Measurements from ENCODE around the gene SGMS1. TPM values are rescaled to one million over a fixed set of nuclear protein-coding genes. Genes with fewer than 3 reads are reported as not detected.

The SGMS1 gene
- total and polyA plus RNA-seq, 2 experiments from 2014 or later = 15.0 to 34.7 TPM

DNA sequence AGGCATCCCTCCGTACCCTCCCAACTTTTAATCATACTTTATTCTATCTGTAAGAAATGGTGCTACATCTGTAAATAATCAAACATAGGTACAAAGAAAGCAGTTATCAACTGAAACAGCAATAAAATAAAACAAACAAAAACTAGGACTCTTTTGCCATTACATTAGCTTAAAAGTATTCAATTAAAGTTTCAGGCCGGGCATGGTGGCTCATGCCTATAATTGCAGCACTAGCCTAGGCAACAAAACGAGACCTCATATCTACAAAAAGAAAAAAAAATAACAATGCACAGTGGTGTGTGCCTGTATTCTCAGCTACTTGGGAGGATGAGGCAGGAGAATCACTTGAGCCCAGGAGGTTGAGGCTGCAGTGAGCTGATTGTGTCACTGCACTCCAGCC lies 161.9 kb downstream of the SGMS1 start:
- no peak overlapping the region for H3K27ac Mint-ChIP-seq
- H3K4me1 Mint-ChIP-seq = peaks cover 4% of the 10 kb centered on the region; the same call in 2 of the 3 replicates
- no peaks in the 10 kb centered on the region for H3K27me3 ChIP-seq (ENCODE audit: insufficient read depth)
- H3K27ac ChIP-seq (ENCODE audit: low read depth) = no peak overlapping the region
- no peaks in the 10 kb centered on the region for H3K9me2 ChIP-seq (ENCODE audit: insufficient read depth)
- no peak for ATAC-seq
- H3K36me3 Mint-ChIP-seq (ENCODE audit: low read depth) = peaks cover 8% of the 10 kb centered on the region
- H2AFZ ChIP-seq = no peak overlapping the region
- H3K27me3 Mint-ChIP-seq (ENCODE audit: insufficient read depth, low read depth, poor library complexity) = no peaks in the 10 kb centered on the region
- no peak overlapping the region for H3K4me3 Mint-ChIP-seq
- H3K9me3 Mint-ChIP-seq = no peaks in the 10 kb centered on the region
- H3F3A ChIP-seq (replicated peaks; ENCODE audit: low read depth) = no peaks in the 10 kb centered on the region
- no peaks in the 10 kb centered on the region for H3K36me3 ChIP-seq (ENCODE audit: insufficient read depth)
- TF ChIP-seq, protein P1, sequence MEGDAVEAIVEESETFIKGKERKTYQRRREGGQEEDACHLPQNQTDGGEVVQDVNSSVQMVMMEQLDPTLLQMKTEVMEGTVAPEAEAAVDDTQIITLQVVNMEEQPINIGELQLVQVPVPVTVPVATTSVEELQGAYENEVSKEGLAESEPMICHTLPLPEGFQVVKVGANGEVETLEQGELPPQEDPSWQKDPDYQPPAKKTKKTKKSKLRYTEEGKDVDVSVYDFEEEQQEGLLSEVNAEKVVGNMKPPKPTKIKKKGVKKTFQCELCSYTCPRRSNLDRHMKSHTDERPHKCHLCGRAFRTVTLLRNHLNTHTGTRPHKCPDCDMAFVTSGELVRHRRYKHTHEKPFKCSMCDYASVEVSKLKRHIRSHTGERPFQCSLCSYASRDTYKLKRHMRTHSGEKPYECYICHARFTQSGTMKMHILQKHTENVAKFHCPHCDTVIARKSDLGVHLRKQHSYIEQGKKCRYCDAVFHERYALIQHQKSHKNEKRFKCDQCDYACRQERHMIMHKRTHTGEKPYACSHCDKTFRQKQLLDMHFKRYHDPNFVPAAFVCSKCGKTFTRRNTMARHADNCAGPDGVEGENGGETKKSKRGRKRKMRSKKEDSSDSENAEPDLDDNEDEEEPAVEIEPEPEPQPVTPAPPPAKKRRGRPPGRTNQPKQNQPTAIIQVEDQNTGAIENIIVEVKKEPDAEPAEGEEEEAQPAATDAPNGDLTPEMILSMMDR (conservative IDR thresholded peaks at IDR 0.05; ENCODE audit: low read depth in 2 of 2) = no peak
- TF ChIP-seq EZH2phosphoT487 (IDR thresholded peaks at IDR 0.05; ENCODE audit: unreplicated experiment) (no peak), ZNF114 (CRISPR knock-in tag; IDR thresholded peaks at IDR 0.05) (no peak), CREB1 (CRISPR knock-in tag; IDR thresholded peaks at IDR 0.05; ENCODE audit: low read depth) (no peak), POLR2AphosphoS5 (IDR thresholded peaks at IDR 0.05; ENCODE audit: low read depth) (no peak), EZH2 (IDR thresholded peaks at IDR 0.05; ENCODE audit: low read depth, unreplicated experiment) (no peak), REST (IDR thresholded peaks at IDR 0.05; ENCODE audit: unreplicated experiment) (no peak), STAT1 (IDR thresholded peaks at IDR 0.05; ENCODE audit: unreplicated experiment) (no peak), ZNF331 (CRISPR knock-in tag; IDR thresholded peaks at IDR 0.05; ENCODE audit: low read depth) (no peak), JUNB (IDR thresholded peaks at IDR 0.05; ENCODE audit: unreplicated experiment) (no peak), NANOG (IDR thresholded peaks at IDR 0.05; ENCODE audit: borderline replicate concordance) (no peak)
- TF ChIP-seq, protein P2, sequence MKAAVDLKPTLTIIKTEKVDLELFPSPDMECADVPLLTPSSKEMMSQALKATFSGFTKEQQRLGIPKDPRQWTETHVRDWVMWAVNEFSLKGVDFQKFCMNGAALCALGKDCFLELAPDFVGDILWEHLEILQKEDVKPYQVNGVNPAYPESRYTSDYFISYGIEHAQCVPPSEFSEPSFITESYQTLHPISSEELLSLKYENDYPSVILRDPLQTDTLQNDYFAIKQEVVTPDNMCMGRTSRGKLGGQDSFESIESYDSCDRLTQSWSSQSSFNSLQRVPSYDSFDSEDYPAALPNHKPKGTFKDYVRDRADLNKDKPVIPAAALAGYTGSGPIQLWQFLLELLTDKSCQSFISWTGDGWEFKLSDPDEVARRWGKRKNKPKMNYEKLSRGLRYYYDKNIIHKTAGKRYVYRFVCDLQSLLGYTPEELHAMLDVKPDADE (IDR thresholded peaks at IDR 0.05) = no peak
- TF ChIP-seq, protein P3, sequence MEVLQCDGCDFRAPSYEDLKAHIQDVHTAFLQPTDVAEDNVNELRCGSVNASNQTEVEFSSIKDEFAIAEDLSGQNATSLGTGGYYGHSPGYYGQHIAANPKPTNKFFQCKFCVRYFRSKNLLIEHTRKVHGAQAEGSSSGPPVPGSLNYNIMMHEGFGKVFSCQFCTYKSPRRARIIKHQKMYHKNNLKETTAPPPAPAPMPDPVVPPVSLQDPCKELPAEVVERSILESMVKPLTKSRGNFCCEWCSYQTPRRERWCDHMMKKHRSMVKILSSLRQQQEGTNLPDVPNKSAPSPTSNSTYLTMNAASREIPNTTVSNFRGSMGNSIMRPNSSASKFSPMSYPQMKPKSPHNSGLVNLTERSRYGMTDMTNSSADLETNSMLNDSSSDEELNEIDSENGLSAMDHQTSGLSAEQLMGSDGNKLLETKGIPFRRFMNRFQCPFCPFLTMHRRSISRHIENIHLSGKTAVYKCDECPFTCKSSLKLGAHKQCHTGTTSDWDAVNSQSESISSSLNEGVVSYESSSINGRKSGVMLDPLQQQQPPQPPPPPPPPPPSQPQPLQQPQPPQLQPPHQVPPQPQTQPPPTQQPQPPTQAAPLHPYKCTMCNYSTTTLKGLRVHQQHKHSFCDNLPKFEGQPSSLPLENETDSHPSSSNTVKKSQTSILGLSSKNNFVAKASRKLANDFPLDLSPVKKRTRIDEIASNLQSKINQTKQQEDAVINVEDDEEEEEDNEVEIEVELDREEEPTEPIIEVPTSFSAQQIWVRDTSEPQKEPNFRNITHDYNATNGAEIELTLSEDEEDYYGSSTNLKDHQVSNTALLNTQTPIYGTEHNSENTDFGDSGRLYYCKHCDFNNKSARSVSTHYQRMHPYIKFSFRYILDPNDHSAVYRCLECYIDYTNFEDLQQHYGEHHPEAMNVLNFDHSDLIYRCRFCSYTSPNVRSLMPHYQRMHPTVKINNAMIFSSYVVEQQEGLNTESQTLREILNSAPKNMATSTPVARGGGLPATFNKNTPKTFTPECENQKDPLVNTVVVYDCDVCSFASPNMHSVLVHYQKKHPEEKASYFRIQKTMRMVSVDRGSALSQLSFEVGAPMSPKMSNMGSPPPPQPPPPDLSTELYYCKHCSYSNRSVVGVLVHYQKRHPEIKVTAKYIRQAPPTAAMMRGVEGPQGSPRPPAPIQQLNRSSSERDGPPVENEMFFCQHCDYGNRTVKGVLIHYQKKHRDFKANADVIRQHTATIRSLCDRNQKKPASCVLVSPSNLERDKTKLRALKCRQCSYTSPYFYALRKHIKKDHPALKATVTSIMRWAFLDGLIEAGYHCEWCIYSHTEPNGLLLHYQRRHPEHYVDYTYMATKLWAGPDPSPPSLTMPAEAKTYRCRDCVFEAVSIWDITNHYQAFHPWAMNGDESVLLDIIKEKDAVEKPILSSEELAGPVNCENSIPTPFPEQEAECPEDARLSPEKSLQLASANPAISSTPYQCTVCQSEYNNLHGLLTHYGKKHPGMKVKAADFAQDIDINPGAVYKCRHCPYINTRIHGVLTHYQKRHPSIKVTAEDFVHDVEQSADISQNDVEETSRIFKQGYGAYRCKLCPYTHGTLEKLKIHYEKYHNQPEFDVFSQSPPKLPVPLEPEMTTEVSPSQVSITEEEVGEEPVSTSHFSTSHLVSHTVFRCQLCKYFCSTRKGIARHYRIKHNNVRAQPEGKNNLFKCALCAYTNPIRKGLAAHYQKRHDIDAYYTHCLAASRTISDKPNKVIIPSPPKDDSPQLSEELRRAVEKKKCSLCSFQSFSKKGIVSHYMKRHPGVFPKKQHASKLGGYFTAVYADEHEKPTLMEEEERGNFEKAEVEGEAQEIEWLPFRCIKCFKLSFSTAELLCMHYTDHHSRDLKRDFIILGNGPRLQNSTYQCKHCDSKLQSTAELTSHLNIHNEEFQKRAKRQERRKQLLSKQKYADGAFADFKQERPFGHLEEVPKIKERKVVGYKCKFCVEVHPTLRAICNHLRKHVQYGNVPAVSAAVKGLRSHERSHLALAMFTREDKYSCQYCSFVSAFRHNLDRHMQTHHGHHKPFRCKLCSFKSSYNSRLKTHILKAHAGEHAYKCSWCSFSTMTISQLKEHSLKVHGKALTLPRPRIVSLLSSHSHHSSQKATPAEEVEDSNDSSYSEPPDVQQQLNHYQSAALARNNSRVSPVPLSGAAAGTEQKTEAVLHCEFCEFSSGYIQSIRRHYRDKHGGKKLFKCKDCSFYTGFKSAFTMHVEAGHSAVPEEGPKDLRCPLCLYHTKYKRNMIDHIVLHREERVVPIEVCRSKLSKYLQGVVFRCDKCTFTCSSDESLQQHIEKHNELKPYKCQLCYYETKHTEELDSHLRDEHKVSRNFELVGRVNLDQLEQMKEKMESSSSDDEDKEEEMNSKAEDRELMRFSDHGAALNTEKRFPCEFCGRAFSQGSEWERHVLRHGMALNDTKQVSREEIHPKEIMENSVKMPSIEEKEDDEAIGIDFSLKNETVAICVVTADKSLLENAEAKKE (CRISPR knock-in tag; IDR thresholded peaks at IDR 0.05) = no peak
- H3K4me1 ChIP-seq (ENCODE audit: insufficient read depth) = peaks cover 7% of the 10 kb centered on the region; the same call in 1 of the 2 replicates
- H3K79me2 ChIP-seq (replicated peaks; ENCODE audit: insufficient read depth) = 0 out of 2 replicates have a peak, but pooled peaks cover 3% of the 10 kb centered on the region
- H3K4me3 ChIP-seq = no peak overlapping the region
- no peak for DNase-seq (ENCODE audit: low spot score)
- H4K20me1 ChIP-seq (replicated peaks; ENCODE audit: insufficient read depth) = no peaks in the 10 kb centered on the region
- H3K4me2 ChIP-seq = no peak overlapping the region
